Midbrain (tissue), 1 donor: ENCODE data around the gene FCMR.

Experiments used
- DNase-seq: peaks from one replicate; lab custom pipeline; 2025; lab: John Stamatoyannopoulos, UW

Gene FCMR

DNA sequence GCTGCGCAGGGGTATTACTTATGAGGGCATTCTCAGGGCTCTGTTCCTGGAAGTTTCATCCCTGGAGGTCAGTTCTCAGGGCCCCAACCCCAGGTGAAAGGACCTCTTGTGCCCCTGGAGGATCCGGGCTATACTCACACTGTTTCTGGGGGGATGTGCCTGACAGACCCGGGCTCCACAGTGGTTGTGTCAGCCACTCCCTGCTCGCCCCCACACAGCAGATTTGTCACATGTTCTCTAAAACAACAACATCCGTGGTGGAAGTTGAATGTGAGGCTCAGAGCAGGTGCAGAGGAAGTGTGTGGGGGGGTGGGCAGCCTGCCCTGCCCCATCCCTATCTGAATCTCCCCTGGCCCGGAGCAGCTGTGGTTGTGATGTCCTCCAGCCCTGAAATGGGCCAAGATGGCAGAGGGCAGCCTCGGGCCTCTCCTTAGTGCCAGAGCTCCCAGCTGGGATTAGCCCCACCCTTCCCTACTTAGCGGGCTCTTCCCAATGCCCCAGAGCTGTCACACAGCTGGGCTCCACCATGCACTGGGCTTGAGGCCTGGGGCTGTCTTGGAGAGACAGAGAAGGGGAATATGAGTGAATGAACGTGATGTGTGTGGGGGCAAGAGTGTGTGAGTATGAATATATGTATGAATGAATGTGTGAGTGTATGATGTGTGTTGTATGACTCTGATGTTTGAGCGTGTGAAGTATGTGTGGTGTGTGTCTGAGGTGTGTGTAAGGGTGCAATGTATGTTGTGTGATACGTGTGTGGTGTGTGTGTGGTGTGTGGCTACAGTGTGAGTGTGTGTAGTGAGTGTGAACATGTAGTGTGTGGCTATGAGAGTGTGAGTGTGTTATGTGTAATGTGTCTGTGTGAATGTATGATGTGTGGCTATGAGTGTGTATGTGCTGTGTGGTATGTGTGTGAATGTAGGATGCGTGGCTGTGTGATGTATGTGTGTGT is 1.5 kb upstream of the FCMR start:
- no peak for DNase-seq

DNA sequence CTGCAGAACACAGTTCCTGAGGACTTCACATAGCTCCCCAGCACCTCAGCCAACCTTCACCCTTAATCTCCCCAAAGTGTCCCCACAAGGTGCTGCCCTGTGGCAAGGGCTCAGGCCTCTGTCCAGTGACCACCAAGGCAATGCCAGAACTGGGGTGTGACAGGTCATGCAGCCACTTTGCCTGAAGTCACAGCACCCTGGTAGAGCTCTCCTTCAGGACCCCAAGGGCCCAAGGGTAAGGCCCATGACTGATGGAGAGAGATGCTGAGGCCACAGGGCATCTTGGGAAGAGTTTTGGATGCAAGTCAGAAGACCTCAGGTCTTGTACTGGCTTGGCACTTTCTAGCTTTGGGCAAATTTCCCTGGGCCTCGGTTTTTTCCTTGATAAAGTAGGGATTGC is 783 bp upstream of the FCMR start:
- no peak for DNase-seq

DNA sequence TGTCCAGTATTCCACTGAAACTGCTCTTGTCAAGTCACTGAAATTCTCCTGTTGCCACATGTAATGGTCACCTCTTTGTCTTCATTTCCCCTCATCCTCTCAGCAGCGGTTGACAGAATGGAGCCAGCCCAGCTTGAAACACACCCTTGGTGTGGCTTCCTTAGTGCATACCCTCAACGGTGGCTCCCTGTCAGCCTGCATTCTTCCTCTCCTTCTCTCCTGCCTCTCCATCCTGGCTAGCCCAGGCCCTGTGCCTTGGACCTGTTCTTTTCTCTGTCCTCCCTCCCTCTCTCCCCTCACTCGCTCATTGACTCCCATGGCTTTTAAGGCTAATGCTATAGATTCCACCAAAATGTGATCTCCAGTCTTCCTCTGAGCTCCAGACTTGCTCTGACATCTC is 3.7 kb downstream of the FCMR start:
- DNase-seq: no peak

DNA sequence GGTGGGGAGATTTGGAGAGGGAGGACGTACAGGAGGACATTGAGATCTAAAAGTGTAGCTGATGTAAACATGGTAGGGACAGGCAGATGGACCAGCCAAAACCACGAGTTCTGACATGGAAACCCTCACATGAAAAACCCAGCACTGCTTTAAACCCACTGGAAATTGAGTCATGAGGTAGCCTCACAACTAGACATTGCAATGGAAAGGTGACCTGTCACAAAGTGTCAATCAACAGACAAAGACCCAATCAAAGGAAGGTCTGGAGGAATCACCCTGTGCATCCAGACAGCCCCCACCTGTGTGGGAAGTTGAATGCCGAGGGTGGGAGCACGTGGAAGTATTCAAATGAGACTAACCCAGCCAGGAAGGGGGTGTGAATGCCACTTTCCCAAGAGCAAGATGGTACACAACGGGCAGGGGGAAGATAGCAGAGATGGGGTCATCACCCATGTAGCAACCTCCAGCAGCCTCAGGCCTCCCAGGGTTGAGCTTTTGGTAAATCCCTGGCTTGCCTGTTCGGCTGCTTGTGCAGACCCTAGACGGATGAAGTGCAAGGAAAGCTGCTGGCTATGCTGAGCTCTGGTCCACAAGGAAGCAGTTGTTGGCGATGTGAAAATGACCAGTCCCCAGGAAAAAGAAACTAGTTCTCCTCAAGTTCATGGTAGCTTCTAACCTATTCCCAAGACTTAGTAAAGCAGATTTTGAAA is 5.6 kb downstream of the FCMR start:
- DNase-seq: no peak

DNA sequence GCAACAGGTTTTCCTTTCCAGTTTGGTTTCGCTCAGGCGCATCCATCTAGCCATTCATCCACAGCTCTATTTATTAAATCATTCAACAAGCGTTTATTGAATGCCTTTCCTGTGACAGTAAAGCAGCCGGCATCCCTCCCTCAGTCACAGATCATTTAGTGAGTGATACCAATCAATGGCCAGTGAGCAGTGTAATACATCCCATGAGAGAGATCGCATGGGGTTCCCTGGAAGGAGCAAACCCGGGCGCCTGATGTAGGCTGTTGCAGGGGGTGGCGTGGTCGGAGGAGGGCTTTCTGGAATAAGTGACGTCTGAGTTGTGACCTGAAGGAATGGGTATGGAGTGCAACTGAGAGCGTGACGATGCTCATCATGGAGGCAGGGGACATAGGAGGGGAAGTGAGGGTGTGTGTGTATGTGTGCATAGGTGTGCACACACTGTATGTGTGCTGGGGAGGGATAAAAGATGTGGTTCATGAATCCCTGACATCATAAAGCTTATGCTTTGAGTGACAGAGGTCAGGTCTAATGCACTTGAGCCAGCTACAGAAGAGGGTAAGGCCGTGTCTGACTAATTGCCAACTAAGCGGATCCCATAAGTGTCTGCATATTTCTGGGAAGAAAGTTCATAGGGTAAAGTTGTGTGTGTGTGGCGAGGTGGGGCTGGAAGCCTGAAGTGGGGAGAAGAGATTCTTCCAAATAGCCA is 6.6 kb downstream of the FCMR start:
- no peak for DNase-seq

DNA sequence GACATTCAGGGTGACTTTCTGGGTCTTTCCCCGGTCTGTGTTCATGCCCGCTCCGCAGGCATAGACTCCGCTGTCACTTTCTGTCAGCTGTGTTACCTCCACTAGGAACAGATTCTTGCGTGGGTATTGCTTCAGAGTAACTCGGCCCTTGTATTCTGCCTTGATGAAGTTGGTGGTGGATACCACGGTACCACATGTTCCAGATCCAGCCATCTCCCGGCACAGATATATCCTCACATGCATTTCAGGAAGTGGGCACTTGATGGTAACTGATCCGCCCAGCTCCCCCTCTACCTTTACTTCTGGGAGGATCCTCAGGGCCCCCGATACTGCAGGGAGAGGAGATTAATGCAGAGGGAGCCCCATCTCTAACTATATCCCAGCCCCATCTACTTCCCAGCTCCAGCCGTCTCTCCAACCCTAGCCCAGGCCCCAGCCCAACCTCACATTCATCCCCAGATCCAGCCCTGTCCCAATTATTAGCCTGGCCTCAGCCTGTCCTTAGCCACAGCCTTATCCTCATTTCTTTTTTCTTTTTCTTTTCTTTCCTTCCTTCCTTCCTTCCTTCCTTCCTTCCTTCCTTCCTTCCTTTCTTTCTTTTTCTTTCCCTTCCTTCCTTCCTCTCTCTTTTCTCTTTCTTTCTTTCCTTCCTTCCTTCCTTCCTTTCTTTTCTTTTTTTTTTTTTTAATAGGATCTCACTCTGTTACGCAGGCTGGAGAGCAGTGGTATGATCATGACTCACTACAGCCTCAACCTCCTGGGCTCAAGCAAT is 7.8 kb downstream of the FCMR start:
- no peak for DNase-seq

DNA sequence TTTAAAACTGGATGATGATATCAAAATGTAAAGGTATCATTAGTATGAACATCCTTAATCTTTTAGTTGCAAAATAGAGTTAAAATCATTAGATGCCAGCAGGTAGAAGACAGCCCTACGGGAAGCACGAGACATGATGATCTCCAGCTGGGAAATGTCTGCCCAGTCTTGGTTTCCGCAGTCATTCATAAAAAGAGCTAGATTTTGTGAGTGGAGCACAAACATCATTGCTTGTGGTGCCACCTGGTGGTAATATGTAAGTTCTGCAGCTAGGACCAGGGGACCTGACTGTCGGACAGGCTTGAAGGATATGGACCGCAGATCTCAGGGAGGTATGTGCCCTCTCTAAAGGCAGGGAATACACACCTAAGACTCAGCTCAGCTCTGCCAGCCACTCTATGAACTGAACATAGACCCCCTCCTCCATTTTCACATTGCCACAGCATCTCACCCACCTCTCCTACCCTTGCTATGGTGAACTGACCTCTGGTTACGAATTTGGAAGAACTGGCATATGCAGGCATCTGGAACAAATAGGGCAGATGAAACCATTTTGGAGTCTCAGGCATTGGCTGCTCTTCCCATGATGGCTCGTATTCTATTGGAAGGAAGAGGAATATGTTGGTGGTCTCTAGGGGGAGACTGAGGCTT is 9.2 kb downstream of the FCMR start:
- DNase-seq: peak; percentile 74

DNA sequence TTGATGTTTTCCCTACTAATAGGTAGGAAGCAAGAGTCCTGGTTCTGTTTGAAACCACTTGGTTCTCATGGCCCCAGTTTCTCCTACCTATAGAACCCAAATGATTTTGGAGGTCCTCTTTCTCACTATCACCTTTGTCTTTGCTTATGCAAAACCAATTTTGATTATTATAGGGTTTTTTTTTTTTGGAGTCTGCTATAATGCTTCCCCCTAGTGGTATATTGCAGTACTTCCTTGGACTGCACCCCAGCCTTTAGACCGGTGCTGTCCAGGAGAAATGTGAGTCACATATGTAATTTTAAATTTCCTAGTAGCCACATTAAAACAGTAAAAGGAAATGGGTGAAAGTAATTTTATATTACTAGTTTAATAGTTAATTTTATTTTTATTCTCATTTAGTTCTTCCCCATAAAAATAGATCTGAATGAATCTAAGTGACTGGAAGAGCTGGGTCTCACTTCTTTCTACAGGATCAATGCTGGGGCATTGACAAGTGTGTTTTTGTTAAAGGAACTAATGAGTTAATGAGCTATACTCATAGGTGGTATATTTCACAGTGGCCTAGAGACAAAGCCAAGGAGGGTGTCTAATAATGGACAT is 10.6 kb downstream of the FCMR start:
- peak; percentile 19 for DNase-seq

DNA sequence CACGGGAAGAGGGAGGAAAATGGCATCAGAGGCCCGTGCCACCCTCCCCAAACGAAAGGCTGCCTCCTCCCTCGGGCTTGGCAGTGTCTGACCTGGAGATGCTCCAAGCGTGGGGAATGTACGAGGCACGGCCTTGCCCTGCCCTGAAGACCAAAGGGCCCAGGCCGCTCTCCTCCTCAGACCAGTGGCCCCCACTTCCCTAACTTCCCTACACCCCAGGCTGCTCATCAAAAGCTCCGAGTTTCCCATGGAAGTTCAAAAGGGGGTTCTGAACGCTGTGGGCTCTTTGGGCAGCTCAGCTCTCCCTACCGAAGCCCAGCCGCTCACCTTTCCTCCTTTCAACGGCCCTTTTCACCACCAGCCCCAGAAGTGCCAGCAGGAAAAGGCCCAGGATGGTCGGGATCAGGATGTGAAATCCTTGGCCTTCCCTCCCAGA is 11.8 kb downstream of the FCMR start:
- no peak for DNase-seq

DNA sequence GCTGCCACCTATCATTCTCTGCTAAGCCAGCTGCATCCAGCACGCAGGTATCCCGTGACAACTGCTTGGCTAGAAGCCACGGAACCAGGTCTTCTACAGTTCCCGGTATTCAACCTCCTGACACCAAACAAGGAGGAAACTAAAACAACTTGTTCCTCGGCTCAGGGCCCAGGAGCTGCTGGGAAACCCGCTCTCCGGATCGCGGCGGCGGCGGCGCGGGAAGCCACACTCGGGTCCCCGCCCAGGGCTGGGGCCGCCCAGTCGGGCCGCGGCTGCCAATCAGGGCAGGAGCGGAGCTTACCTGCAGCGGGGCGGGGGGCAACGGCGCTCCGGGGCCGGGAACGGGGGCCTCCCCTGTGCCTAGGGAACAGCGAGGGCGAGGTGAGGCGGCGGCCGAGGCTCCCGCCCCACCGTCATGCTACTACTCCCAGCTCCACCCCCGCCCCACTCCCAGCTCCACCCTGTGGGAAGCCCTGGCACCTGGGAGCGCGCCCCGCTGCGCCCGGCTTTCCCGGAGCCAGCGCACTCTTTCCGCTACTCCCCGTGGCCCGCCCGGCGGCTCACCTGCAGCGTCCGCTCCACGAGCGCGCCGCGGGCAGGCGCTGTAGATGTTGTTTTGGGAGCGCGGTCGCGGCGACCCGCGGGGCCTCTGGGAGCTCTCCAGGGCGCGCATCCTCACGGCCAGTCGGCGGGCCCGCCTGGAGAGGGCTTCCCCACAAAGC is 12.4 kb downstream of the FCMR start:
- peak; percentile 7 for DNase-seq

DNA sequence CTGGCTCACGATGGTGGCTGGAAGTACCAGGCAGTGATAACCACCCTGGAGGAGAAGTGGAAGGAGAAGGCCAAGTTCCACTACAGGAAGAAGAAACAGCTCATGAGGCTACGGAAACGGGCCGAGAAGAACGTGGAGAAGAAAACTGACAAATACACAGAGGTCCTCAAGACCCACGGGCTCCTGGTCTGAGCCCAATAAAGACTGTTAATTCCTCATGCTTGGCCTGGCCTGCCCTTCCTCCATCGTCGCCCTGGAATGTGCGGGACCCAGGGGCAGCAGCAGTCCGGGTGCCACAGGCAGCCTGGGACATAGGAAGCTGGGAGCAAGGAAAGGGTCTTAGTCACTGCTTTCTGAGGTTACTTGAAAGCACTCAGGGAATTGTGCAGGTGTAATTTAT is 13.7 kb downstream of the FCMR start:
- DNase-seq: no peak

DNA sequence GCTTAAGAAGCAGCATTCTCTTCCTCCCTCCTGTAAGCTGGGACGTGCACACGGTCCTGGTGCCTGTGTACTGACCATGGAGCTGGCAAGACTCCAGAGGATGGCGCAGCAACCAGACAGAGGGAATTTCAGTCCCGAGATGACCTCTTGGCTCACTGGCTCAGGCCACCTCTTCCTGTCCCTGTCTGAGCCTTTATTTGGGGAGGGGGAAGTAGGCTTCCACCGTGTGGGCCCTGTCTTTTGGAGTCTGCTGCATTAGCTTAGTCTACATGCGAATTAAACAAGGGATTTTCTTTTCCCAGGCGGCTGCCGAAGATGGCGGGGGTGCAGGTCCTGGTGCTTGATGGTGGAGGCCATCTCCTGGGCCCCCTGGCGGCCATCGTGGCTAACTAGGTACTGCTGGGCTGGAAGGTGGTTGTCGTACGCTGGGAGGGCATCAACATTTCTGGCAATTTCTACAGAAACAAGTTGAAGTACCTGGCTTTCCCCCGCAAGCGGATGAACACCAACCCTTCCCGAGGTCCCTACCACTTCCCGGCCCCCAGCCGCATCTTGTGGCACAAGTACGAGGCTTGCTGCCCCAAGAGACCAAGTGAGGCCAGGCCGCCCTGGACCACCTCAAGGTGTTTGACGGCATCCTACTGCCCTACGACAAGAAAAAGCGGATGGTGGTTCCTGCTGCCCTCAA is 14.3 kb downstream of the FCMR start:
- no peak for DNase-seq

DNA sequence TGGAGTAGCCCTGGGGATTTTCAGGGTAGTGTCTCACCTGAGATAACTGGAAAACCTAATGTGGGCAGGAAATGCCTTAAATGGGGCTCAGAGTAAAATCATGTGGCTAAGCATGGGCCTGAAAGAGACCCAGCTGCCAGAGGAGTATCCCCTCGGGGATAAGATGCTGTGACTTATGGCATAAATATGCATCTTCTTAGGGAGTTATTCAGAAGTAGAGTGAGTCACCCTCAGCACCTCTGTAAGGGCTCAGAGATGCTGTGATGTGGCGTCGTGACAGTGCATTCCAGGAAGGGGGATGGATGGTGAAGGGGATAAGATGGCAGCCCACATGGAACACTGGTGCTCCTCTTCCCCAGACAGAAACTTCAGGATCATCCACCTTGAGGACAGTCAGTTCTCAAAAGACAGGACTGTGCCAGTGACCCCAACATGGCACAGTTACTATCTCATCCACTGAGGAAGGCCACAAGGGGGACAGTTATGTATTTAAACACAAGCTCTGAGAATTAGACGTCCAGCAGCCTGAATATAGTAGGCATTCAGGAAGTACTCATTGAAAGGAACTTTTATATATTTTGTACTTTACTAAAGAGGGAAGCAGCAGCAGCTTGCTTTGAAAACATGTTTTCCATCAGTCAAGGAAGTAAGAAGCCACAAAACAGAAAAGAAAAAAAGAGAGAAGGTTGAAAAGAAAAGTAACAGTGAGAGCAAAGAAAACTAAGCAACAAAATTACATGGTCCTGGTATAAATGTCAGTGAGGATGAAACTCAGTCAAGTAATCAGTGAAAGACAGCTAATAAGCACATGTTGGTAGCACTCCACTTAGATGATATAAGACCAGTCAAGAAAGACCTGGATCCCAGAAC is 16.2 kb downstream of the FCMR start:
- DNase-seq: no peak

DNA sequence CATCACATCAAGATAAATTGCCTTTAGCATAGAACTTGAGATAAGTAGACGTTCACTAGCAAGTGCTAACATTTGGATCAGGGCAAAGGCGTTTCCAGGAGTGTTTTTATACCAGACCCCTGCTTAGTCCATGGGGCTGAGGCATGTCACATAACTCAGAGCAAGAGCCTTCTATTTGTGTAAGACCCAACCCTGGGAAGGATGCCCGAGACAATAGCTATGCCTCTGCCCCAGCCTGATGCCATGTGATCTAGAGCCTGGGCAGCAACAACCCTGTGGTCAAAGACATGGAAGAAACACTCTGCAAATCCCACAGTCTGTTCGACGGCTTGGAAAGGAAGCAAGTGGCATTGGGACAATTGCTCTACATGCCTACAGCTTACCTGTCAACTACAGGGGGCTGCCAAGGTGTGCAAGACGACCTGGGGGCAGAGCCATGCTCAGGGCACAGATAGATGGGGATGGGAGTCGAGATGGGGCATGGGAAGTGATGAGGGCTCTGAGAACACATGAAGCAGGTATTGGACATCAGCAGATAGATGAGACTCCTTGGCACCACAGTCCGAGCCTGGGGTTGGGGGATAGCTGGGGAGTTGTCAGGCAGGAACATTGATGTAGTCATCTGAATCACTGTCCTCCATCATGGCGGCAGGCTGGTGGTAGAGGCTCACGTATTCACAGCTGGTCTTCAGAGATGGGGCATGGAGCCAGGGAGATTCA is 17.2 kb downstream of the FCMR start:
- DNase-seq: no peak

DNA sequence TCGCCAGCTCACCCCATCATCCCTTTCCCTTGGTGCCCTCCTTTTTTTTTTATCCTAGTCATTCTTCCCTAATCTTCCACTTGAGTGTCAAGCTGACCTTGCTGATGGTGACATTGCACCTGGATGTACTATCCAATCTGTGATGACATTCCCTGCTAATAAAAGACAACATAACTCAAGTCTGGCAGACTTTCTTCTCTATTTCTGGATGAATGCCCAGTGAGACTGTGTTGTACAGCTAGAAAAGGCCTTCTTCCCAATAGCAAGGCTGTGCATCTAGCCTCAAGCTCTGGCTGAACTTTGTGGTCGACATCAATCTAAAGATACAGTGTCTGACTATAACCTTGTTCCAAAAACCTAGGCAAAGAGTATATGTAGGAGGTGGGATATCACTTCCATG is 18.1 kb downstream of the FCMR start:
- no peak for DNase-seq

DNA sequence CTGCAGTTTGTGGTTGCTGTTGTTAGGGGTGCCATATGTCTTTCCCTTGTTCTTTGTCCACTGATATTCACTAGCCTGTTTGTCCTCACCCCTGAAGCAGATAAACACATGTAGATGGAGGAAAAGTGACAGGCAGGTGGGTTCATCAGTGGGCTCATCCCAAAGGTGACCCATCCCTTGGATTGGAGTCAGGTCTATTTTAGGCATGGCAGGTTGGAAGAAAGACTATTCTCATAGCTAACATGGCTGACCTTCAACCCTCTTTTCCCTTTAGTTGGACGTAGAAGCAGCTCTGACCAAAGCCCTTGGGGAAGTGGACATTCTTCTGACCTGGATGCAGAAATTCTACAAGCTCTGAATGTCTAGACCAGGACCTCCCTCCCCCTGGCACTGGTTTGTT is 19.0 kb downstream of the FCMR start:
- DNase-seq: no peak

DNA sequence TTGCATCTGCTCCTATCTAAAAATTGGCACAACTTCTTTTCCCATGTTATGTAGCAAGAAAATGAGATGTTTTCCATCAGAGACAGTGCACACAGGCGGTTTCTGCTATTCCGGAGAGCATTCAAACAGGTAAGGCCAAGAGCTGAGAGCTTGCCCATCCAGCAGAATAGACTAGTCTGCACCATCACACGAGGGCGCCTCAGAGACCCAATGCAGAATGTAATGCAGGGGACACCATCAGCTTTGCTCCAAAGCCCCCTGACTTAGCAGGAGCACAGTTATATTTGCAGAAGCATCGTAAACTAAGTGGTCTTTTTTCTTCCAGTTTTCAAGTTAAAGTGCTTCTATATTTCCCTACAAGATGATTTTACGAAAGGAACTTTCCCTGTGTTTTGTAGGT is 19.8 kb downstream of the FCMR start:
- no peak for DNase-seq

DNA sequence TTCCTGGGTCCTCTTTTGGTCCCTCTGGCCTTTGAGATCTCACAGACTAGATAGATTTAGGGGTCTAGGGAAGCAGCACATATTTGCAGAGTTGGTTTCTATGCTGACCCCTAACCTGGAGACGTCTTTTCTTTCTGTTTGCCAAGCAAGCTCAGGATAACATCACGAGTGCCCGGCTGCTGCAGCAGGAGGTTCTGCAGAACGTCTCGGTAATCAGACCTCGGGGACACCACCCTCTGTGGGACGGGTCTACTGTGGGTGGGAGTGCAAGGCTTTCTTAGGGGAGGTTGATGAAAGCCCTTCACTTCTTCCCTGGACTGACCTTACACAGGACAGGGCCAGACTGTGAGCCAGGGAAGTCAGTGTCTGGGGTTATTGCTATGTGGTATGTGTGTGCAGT is 21.6 kb downstream of the FCMR start:
- DNase-seq: no peak
